IPS-15b (cell line): ENCODE results near the gene SELP.

ENCODE experiments used
- H3K27me3 ChIP-seq: one replicate; pipeline ENCODE4 v1.6.1; 2013; ENCODE audit warnings: low read length; ENCODE audit not compliant: control insufficient read depth, insufficient read depth
- H3K36me3 ChIP-seq: one replicate; pipeline ENCODE4 v1.6.1; 2013; ENCODE audit warnings: low read length; ENCODE audit not compliant: control insufficient read depth, insufficient read depth
- H3K4me1 ChIP-seq: one replicate; pipeline ENCODE4 v1.6.1; 2013; ENCODE audit warnings: mild to moderate bottlenecking, low read length; ENCODE audit not compliant: control insufficient read depth, insufficient read depth
- H3K4me3 ChIP-seq: one replicate; pipeline ENCODE4 v1.5.1; 2013; ENCODE audit warnings: low read depth, low read length
- H3K9ac ChIP-seq: one replicate; pipeline ENCODE4 v1.6.1; 2013; ENCODE audit warnings: low read depth, mild to moderate bottlenecking, low read length
- H3K9me3 ChIP-seq: one replicate; pipeline ENCODE4 v1.6.1; 2013; ENCODE audit warnings: mild to moderate bottlenecking, low read length; ENCODE audit not compliant: control insufficient read depth, insufficient read depth

The SELP gene

DNA sequence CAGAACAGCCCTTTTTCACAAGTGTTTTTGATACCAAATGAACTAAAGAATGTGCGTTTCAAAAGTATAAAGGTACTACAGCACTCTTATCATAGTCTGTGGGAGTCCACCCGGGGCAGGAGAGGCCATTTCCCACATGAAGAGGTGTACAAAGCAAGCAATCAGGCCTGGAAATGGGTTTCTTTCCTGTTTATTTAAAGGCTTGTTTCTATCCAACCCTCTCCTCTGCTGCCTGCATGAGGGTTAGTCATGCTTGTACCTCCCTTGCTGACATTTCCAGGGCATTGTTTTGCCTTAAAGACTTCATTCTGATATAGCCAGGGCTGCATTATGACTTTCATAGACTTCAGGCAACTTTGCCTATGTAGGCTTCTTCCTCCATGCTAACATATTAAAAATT lies 11.6 kb downstream of the SELP start:
- Histone ChIP-seq H3K9me3 (no peaks in the 10 kb centered on the region), H3K27me3 (no peaks in the 10 kb centered on the region), H3K4me3 (no peak overlapping the region), H3K9ac (no peak overlapping the region), H3K36me3 (no peaks in the 10 kb centered on the region), H3K4me1 (no peaks in the 10 kb centered on the region)

DNA sequence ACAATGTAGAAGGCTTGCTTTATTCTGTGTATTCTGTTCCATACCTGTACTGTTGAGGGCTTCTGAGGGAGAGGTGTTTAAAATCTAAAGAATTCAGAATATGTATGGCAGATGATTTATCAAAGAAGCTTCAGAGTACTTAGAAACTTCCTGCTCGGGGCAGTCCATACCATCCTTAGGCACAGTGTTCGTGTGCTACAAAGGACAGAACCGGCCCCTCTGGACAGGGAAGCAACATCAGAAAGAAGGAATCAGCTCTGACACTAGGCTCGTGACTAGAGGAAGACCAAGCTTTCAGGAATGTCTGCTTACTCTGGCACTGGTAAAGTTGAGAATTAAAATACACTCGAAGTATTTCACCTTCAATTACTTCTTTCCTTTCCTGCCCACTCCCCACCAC lies 14.1 kb downstream of the SELP start:
- Histone ChIP-seq H3K9me3 (no peaks in the 10 kb centered on the region), H3K4me1 (no peaks in the 10 kb centered on the region), H3K27me3 (no peaks in the 10 kb centered on the region), H3K36me3 (no peaks in the 10 kb centered on the region), H3K9ac (no peak overlapping the region), H3K4me3 (no peak overlapping the region)

DNA sequence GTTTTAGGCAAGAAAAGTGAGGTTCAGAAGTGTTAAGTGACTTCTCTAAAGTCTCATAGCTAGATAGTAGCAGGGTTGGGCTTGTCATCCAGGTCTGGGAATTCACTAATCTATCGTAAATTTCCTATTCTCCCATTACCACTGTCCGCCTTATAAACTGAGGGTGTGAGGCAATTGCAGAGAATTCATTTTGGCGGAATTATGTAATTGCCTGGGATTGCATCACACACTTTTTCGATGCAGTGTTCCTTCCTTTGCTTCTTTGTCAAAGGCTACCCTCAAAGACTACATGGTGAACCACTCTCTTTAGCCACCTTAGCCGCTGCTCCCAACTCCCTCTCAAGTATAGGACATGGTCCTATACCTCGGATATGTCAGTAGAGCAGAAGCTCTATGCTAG lies 19.1 kb downstream of the SELP start:
- no peak overlapping the region for H3K4me3 ChIP-seq
- H3K36me3 ChIP-seq = no peaks in the 10 kb centered on the region
- H3K27me3 ChIP-seq = no peaks in the 10 kb centered on the region
- H3K9me3 ChIP-seq = no peaks in the 10 kb centered on the region
- no peak overlapping the region for H3K9ac ChIP-seq
- no peaks in the 10 kb centered on the region for H3K4me1 ChIP-seq

DNA sequence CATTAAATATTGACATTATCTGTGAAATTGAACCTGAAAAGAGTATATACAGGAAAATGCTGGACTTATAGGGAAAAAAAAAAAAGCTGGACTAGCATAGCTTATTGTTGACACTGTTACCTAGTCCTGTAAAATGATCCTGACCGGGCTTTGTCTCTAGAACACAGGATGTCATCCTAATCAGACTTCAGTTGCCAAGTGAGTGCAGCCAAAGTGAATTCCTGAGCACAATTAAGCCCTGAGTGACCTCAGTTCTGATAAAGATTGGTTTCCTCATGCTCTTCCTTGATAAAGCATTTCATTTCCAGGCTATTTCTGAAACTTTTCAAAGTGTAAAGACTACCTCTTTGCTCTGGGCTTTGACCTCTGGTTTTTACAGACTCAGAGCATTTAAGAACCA lies 19.8 kb downstream of the SELP start:
- Histone ChIP-seq H3K27me3 (no peaks in the 10 kb centered on the region), H3K9me3 (no peaks in the 10 kb centered on the region), H3K9ac (no peak overlapping the region), H3K4me3 (no peak overlapping the region), H3K36me3 (no peaks in the 10 kb centered on the region), H3K4me1 (no peaks in the 10 kb centered on the region)

DNA sequence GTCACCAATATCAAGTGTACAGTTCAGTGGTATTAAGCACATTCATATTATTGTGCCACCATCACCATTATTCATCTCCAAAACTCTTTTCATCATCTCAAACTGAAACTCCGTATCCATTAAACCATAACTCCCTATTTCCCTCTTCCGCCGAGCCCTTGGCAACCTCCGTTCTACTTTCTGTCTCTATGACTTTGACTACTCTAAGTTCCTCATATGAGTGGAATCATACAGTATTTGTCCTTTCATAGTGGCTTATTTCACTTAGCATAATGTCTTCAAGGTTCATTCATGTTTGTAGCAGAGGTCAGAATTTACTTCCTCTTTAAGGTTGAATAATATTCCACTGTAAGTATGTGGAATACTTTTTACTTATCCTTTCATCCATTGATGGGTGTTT lies 21.7 kb downstream of the SELP start:
- H3K36me3 ChIP-seq = no peaks in the 10 kb centered on the region
- no peaks in the 10 kb centered on the region for H3K9me3 ChIP-seq
- H3K4me1 ChIP-seq = no peaks in the 10 kb centered on the region
- no peak overlapping the region for H3K4me3 ChIP-seq
- no peaks in the 10 kb centered on the region for H3K27me3 ChIP-seq
- H3K9ac ChIP-seq = no peak overlapping the region

DNA sequence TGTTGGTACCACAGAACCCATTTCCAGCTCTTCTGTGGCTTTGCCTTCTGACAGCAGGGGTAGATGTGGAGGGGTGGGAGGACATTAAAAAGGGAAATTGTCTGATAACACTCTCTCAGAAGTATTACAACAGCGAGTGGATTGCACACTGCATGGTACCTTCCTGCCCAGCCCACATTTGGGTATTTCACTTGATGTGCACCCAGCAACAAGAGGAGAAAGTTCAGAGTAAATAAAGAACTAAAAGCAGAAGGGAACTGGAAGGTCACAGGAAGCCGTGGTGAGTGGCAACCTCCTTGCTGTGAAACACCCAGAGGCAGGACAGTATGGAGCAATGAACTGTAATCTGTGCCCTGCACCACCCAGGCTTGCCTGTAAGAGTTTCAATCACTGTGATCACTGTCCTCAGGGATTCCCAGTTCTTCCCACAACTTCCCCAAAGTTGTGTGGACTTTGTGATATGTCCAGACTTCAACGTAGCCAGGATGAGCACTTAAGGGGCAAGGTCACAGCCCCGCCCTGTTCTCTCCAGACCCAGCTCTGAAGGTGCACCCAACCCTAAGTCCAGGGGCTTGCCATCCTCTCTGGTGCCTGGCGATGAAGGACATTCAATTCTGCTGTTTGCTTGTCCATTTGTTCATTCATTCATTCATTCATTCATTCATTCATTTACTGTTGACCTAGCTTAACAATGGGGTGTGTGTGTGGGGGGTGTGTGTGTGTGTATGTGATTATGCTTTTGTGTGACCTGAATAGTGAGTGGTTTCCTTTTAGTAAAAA lies 25.0 kb downstream of the SELP start:
- no peaks in the 10 kb centered on the region for H3K4me1 ChIP-seq

DNA sequence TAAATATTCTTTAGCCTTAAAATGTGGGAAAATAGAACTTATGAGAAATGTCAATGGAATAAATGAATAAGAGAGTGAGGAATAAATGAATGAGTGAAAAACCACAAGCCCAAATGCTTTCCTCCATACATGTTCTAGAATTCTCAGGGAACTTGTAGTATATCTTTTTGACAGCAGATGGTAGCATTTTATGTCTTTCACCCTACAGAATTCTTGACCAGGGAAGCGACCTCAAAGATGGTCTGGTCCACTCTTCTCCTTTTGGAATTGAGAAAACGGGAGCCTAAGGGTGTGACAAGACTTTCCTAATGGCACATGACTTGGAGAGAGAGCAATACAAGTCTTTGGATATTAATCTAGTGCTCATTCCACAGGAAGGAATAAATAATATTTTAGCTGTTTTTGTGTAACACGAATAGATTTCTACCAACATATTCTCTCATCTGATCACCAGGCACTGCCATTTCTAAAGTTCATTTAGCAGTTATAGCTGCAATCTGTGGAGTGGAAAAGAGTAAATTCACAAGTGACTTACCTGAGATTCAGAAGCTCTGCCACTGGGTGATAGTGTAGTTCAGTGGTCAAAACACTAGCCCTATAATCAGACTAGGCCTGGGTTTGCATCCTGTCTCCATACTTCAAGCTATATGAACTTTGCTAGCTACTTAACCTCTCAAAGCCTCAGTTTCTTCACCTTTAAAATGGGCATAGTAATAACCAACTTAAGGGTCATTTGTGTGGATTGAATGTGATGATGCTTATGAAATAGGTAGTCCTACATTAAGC lies 28.6 kb downstream of the SELP start:
- Histone ChIP-seq H3K9ac (no peak overlapping the region), H3K4me1 (no peaks in the 10 kb centered on the region), H3K9me3 (no peaks in the 10 kb centered on the region), H3K4me3 (no peak overlapping the region), H3K36me3 (no peaks in the 10 kb centered on the region), H3K27me3 (no peaks in the 10 kb centered on the region)

More for the DNA sequence above, 25.0 kb downstream of the SELP start:
- H3K9me3 ChIP-seq = no peaks in the 10 kb centered on the region
- no peak overlapping the region for H3K9ac ChIP-seq
- H3K36me3 ChIP-seq = no peaks in the 10 kb centered on the region
- H3K4me3 ChIP-seq = no peak overlapping the region
- H3K27me3 ChIP-seq = no peaks in the 10 kb centered on the region

DNA sequence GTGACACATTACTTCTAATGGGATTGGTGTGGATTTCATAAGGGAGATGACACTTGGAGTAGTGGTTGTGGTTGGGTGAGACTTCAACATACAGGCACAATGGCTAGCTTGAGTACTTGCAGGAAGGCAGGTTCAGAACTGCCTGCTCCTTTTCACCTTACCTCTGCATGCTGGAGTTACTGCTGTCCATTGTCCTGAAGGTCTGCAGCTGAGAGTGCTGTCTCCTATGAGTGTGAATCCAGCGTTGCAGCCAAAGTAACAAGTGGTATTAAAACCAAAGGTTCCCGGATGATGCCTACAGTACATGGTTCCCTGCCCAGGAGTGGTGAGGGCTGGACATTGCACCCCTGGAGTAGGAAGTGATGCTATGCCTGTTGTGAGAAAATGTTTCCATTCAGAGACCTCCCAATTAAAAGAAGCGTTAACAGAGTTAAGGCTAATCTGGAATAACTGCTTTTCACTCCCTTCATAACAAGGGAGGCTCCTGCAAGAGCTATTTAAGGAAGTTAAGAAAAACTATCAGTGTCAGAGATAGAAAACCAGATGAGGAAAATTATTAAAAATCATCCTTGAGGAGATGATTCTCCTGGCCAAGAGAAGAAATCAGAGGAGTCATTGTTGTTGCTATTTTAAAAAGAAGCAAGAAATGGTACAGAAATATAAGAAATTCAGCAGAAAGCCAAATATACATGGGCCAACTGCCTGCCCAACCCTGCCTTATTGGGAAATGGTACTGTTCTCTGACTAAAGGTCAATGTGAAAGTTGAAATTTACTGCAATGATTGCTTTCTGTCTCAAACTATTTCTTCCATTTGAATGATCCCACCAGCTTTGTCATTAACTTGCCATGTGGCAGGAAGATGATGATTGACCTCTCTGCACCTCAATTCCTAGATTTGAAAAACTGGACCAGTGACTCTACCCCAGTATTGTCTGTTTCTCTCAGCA lies 33.9 kb downstream of the SELP start:
- Histone ChIP-seq H3K36me3 (no peaks in the 10 kb centered on the region), H3K4me3 (no peak overlapping the region), H3K9me3 (no peaks in the 10 kb centered on the region), H3K4me1 (no peaks in the 10 kb centered on the region), H3K9ac (no peak overlapping the region), H3K27me3 (no peaks in the 10 kb centered on the region)

DNA sequence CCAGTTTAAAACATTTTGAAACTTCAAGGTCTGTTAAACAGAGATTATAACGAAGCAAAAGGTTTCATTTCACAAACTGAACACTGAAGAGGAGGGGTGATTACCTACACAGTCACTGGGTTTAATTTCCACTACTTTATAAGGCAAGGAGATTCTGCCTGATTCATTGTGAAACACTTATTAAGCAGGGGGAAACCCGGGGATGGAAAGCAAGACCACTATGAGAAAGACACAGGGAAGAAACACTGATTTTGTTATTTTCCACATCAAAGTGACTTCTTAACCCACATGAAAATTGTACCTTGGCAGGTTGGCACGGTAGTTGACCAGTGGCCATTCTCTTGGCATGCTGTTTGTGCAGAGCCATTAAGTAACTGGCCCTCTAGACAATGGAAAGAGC lies 35.5 kb downstream of the SELP start:
- Histone ChIP-seq H3K4me3 (no peak overlapping the region), H3K9ac (no peak overlapping the region), H3K4me1 (no peaks in the 10 kb centered on the region), H3K36me3 (no peaks in the 10 kb centered on the region), H3K9me3 (no peaks in the 10 kb centered on the region), H3K27me3 (no peaks in the 10 kb centered on the region)

DNA sequence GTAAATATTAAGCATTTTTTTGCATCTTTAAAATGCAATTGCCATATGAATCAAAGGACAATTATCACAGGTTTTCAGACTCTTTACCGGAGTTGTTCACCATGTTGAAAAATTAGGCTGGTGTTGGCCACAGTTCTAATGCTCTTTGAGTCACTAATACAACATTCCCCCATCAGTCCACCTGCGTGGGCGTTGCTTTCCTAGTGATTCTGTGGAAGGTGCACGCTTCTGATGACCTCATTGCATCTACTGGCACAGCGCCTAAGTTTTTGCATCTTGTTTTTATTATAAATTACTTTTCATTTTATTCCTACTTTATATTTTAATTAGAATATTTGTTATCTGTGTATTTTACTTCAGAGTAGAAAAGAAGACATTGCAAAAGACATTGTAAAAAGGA lies 39.0 kb downstream of the SELP start:
- H3K27me3 ChIP-seq = peaks cover 3% of the 10 kb centered on the region
- H3K9ac ChIP-seq = no peak overlapping the region
- H3K36me3 ChIP-seq = no peaks in the 10 kb centered on the region
- H3K9me3 ChIP-seq = no peaks in the 10 kb centered on the region
- H3K4me3 ChIP-seq = no peak overlapping the region
- peaks cover 2% of the 10 kb centered on the region for H3K4me1 ChIP-seq

DNA sequence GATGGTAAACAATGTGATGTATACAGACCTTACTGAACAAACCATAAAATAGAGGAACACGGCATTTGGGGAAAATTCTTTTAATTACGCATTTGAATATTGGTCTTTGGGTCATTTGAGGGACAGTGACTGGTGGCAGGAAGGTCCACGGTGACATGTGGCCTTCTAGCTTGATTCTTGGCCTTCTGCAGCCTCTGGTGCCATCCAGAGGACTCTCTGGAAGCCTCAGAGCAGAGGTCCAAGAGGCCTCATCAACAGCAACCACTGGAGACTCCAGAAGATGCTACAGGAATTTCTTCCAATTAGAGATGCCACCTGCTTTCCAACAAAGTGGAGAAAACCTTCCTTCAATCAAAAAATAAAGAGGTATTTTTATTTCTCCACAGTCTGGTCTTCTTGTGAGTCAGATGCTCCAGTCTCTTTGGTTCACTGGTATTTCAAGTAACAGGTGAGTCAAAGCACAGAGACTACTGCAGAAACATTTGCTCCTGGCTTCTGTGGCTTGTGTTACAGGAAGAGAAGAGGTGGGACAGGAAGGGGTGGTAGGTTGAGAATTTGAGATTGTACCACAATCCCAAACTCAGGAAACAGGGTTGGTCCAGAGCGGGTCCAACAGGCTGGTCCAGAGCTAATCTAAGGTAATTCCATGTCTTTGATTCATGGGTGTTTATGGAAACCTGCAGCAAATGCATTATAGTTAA lies 41.0 kb downstream of the SELP start:
- no peak overlapping the region for H3K9ac ChIP-seq
- peaks cover 4% of the 10 kb centered on the region for H3K27me3 ChIP-seq
- H3K4me1 ChIP-seq = peaks cover 2% of the 10 kb centered on the region

More for the DNA sequence above, 41.0 kb downstream of the SELP start:
- no peak overlapping the region for H3K4me3 ChIP-seq
- H3K36me3 ChIP-seq = no peaks in the 10 kb centered on the region
- no peaks in the 10 kb centered on the region for H3K9me3 ChIP-seq
